ENCODE results near the gene GAS6.

Gene GAS6

GRCh38 chr13:113865427-113865826, 1.6 kb upstream of the GAS6 start:
- DNase-seq = no peak
- Histone ChIP-seq H3K23ac (ENCODE audit: low read length) (no peak overlapping the region), H3K79me1 (ENCODE audit: low read length) (peaks cover 5% of the 10 kb centered on the region), H3K27me3 (ENCODE audit: insufficient read depth, low read length) (peaks cover 20% of the 10 kb centered on the region), H4K91ac (ENCODE audit: low read depth, low read length) (no peak overlapping the region), H2BK120ac (ENCODE audit: insufficient read depth, low read length, poor library complexity) (no peak overlapping the region), H3K27ac (ENCODE audit: low read depth, low read length) (no peak overlapping the region), H2AK5ac (ENCODE audit: low read length) (no peak overlapping the region), H2BK5ac (ENCODE audit: low read depth, low read length, poor library complexity) (no peak overlapping the region), H3K4me3 (ENCODE audit: low read depth, low read length) (no peak overlapping the region), H2AFZ (ENCODE audit: insufficient read depth, low read length, poor library complexity) (no peak overlapping the region), H4K8ac (ENCODE audit: low read depth, low read length) (no peak overlapping the region), H2BK12ac (ENCODE audit: low read length) (no peak overlapping the region), H3K14ac (ENCODE audit: low read length) (no peak overlapping the region), H3K36me3 (ENCODE audit: control insufficient read depth in 1 of 2, insufficient read depth in 2 of 2, low read length in 2 of 2) (no peaks in the 10 kb centered on the region), H3K4ac (ENCODE audit: low read depth, low read length) (no peak overlapping the region), H3K79me2 (ENCODE audit: control insufficient read depth, insufficient read depth, low read length, poor library complexity) (peaks cover 4% of the 10 kb centered on the region), H3K9me3 (ENCODE audit: insufficient read depth, low read depth, low read length) (peaks cover 5% of the 10 kb centered on the region), H3K18ac (ENCODE audit: low read length) (no peak overlapping the region), H3K4me2 (ENCODE audit: low read length) (no peak overlapping the region), H3K9ac (ENCODE audit: low read length) (no peak overlapping the region), H3K4me1 (ENCODE audit: control insufficient read depth in 1 of 2, insufficient read depth in 2 of 2, low read length in 2 of 2) (peaks cover 15 to 17% of the 10 kb centered on the region in 2 experiments), H4K12ac (ENCODE audit: low read depth, low read length) (no peak overlapping the region)
- WGBS (ENCODE audit: extremely low coverage, insufficient coverage, insufficient read length) = no CpG with 5 or more reads among the region's 4 CpGs

- no peaks in the 10 kb centered on the region for H3K36me3 ChIP-seq (ENCODE audit: control insufficient read depth in 1 of 2, insufficient read depth in 2 of 2, low read length in 2 of 2)
These were observed 506 bp upstream of the GAS6 start for GRCh38 chr13:113864273-113864890.

GRCh38 chr13:113862931-113863523, 849 bp downstream of the GAS6 start:
- Histone ChIP-seq H3K79me1 (ENCODE audit: low read length) (peaks cover 5% of the 10 kb centered on the region), H3K23ac (ENCODE audit: low read length) (no peak overlapping the region), H4K91ac (ENCODE audit: low read depth, low read length) (no peak overlapping the region), H3K27me3 (ENCODE audit: insufficient read depth, low read length) (peaks cover 20% of the 10 kb centered on the region), H3K27ac (ENCODE audit: low read depth, low read length) (peak overlapping the region; percentile 27), H3K14ac (ENCODE audit: low read length) (no peak overlapping the region), H2AK5ac (ENCODE audit: low read length) (no peak overlapping the region), H3K4ac (ENCODE audit: low read depth, low read length) (no peak overlapping the region), H3K9ac (ENCODE audit: low read length) (no peak overlapping the region), H3K4me2 (ENCODE audit: low read length) (peak overlapping the region; percentile 95), H3K9me3 (ENCODE audit: insufficient read depth, low read depth, low read length) (peaks cover 7% of the 10 kb centered on the region), H3K4me1 (ENCODE audit: control insufficient read depth in 1 of 2, insufficient read depth in 2 of 2, low read length in 2 of 2) (peaks cover 21 to 26% of the 10 kb centered on the region in 2 experiments), H2AFZ (ENCODE audit: insufficient read depth, low read length, poor library complexity) (peak overlapping the region; percentile 57), H3K79me2 (ENCODE audit: control insufficient read depth, insufficient read depth, low read length, poor library complexity) (peaks cover 4% of the 10 kb centered on the region), H4K8ac (ENCODE audit: low read depth, low read length) (peak overlapping the region; percentile 30), H2BK12ac (ENCODE audit: low read length) (no peak overlapping the region), H4K12ac (ENCODE audit: low read depth, low read length) (no peak overlapping the region), H3K18ac (ENCODE audit: low read length) (no peak overlapping the region), H3K4me3 (ENCODE audit: low read depth, low read length) (peak overlapping the region; percentile 78), H2BK120ac (ENCODE audit: insufficient read depth, low read length, poor library complexity) (no peak overlapping the region), H2BK5ac (ENCODE audit: low read depth, low read length, poor library complexity) (no peak overlapping the region), H3K36me3 (ENCODE audit: control insufficient read depth in 1 of 2, insufficient read depth in 2 of 2, low read length in 2 of 2) (no peaks in the 10 kb centered on the region)
- peak; percentile 49 to 57 for DNase-seq
- no CpG with 5 or more reads among the region's 60 CpGs for WGBS (ENCODE audit: extremely low coverage, insufficient coverage, insufficient read length)

More at GRCh38 chr13:113864273-113864890, 506 bp upstream of the GAS6 start:
- peak overlapping the region; percentile 95 for H3K4me2 ChIP-seq (ENCODE audit: low read length)
- no CpG with 5 or more reads among the region's 10 CpGs for WGBS (ENCODE audit: extremely low coverage, insufficient coverage, insufficient read length)
- H2BK12ac ChIP-seq (ENCODE audit: low read length) = no peak overlapping the region
- no peak overlapping the region for H3K27ac ChIP-seq (ENCODE audit: low read depth, low read length)
- no peak overlapping the region for H3K14ac ChIP-seq (ENCODE audit: low read length)
- peaks cover 4% of the 10 kb centered on the region for H3K79me2 ChIP-seq (ENCODE audit: control insufficient read depth, insufficient read depth, low read length, poor library complexity)
- H3K9ac ChIP-seq (ENCODE audit: low read length) = no peak overlapping the region
- no peak overlapping the region for H2AFZ ChIP-seq (ENCODE audit: insufficient read depth, low read length, poor library complexity)
- peak overlapping the region; percentile 78 for H3K4me3 ChIP-seq (ENCODE audit: low read depth, low read length)
- H4K8ac ChIP-seq (ENCODE audit: low read depth, low read length) = no peak overlapping the region
- no peak overlapping the region for H4K12ac ChIP-seq (ENCODE audit: low read depth, low read length)
- H2AK5ac ChIP-seq (ENCODE audit: low read length) = no peak overlapping the region
- no peak overlapping the region for H3K18ac ChIP-seq (ENCODE audit: low read length)
- H3K27me3 ChIP-seq (ENCODE audit: insufficient read depth, low read length) = peaks cover 20% of the 10 kb centered on the region
- H2BK120ac ChIP-seq (ENCODE audit: insufficient read depth, low read length, poor library complexity) = no peak overlapping the region
- H3K23ac ChIP-seq (ENCODE audit: low read length) = no peak overlapping the region
- no peak overlapping the region for H2BK5ac ChIP-seq (ENCODE audit: low read depth, low read length, poor library complexity)
- H3K4ac ChIP-seq (ENCODE audit: low read depth, low read length) = no peak overlapping the region
- peaks cover 7% of the 10 kb centered on the region for H3K9me3 ChIP-seq (ENCODE audit: insufficient read depth, low read depth, low read length)
- DNase-seq = no peak
- H3K4me1 ChIP-seq (ENCODE audit: control insufficient read depth in 1 of 2, insufficient read depth in 2 of 2, low read length in 2 of 2) = peaks cover 21 to 26% of the 10 kb centered on the region in 2 experiments
- H3K79me1 ChIP-seq (ENCODE audit: low read length) = peaks cover 5% of the 10 kb centered on the region
- H4K91ac ChIP-seq (ENCODE audit: low read depth, low read length) = no peak overlapping the region

GRCh38 chr13:113862191-113862930, 1.5 kb downstream of the GAS6 start:
- H2BK120ac ChIP-seq (ENCODE audit: insufficient read depth, low read length, poor library complexity) = no peak overlapping the region
- peak overlapping the region; percentile 19 for H3K9ac ChIP-seq (ENCODE audit: low read length)
- H4K8ac ChIP-seq (ENCODE audit: low read depth, low read length) = no peak overlapping the region
- peaks cover 5% of the 10 kb centered on the region for H3K79me1 ChIP-seq (ENCODE audit: low read length)
- WGBS (ENCODE audit: extremely low coverage, insufficient coverage, insufficient read length) = no CpG with 5 or more reads among the region's 31 CpGs
- no peak overlapping the region for H2BK5ac ChIP-seq (ENCODE audit: low read depth, low read length, poor library complexity)
- no peak overlapping the region for H4K12ac ChIP-seq (ENCODE audit: low read depth, low read length)
- H3K9me3 ChIP-seq (ENCODE audit: insufficient read depth, low read depth, low read length) = peaks cover 6% of the 10 kb centered on the region
- H3K23ac ChIP-seq (ENCODE audit: low read length) = no peak overlapping the region
- no peak overlapping the region for H2BK12ac ChIP-seq (ENCODE audit: low read length)
- no peak overlapping the region for H3K4ac ChIP-seq (ENCODE audit: low read depth, low read length)
- peaks cover 4% of the 10 kb centered on the region for H3K79me2 ChIP-seq (ENCODE audit: control insufficient read depth, insufficient read depth, low read length, poor library complexity)
- H3K18ac ChIP-seq (ENCODE audit: low read length) = no peak overlapping the region
- H2AK5ac ChIP-seq (ENCODE audit: low read length) = peak overlapping the region; percentile 49
- peaks cover 21 to 26% of the 10 kb centered on the region in 2 experiments for H3K4me1 ChIP-seq (ENCODE audit: control insufficient read depth in 1 of 2, insufficient read depth in 2 of 2, low read length in 2 of 2)
- H3K27me3 ChIP-seq (ENCODE audit: insufficient read depth, low read length) = peaks cover 20% of the 10 kb centered on the region
- H3K4me2 ChIP-seq (ENCODE audit: low read length) = peak overlapping the region; percentile 95
- peak overlapping the region; percentile 39 for H3K4me3 ChIP-seq (ENCODE audit: low read depth, low read length)
- H3K36me3 ChIP-seq (ENCODE audit: control insufficient read depth in 1 of 2, insufficient read depth in 2 of 2, low read length in 2 of 2) = no peaks in the 10 kb centered on the region
- no peak overlapping the region for H3K14ac ChIP-seq (ENCODE audit: low read length)
- no peak overlapping the region for H2AFZ ChIP-seq (ENCODE audit: insufficient read depth, low read length, poor library complexity)
- H4K91ac ChIP-seq (ENCODE audit: low read depth, low read length) = no peak overlapping the region
- peak in 1 of 2 donors; percentile 25 for DNase-seq
- H3K27ac ChIP-seq (ENCODE audit: low read depth, low read length) = no peak overlapping the region

All from trophoblast cell (in vitro differentiated cells and primary cell).